GM12878 (cell line): ENCODE measurements around the gene LBR. TPM values are rescaled to one million over a fixed set of nuclear protein-coding genes. Genes with fewer than 3 reads are reported as not detected.
A peak's percentile ranks its signal among the peaks of the same experiment; 100 is the strongest.

Experiments
- ATAC-seq: fragments of 200-7000 bp; cut with Tn5 transposase; 3 replicates; pipeline ENCODE4 v1.9.1; 2020; ENCODE audit warnings: mild to moderate bottlenecking, moderate library complexity
- BruUV-seq: library from RNA; stranded (reverse); fragments of 400-500 nt; replicated peaks from 2 replicates; lab custom pipeline; 2021; lab: Mats Ljungman, UMichigan
- CTCF ChIA-PET: fragments of 300-600 bp; sonication (Branson Sonifier 250); formaldehyde crosslinking; extraction: SDS; loops from one replicate; lab custom pipeline; 2021; ENCODE audit warnings: inconsistent platforms; lab: Yijun Ruan, JAX
- POLR2A ChIA-PET: fragments of 350-600 bp; formaldehyde crosslinking; extraction: SDS; loops from one replicate; lab custom pipeline; 2021; ENCODE audit warnings: inconsistent platforms; lab: Charles Lee
- RAD21 ChIA-PET: fragments of 300-600 bp; sonication (Branson Sonifier 250); formaldehyde crosslinking; loops from one replicate; lab custom pipeline; 2023; ENCODE audit warnings: antibody characterized with exemption; ENCODE audit not compliant: unreplicated experiment; lab: Charles Lee
- SMC1A ChIA-PET: fragments of 300-600 bp; sonication (Branson Sonifier 250); formaldehyde crosslinking; loops from one replicate; lab custom pipeline; 2023; ENCODE audit not compliant: unreplicated experiment, uncharacterized antibody; lab: Charles Lee
- DNase-seq: peaks from one replicate; pipeline ENCODE4 v3.0.0-alpha.2; 2011; ENCODE audit warnings: low read depth, low spot score
- FAIRE-seq: peaks from 3 replicates; lab custom pipeline; 2011; peaks lifted over from hg19 to GRCh38; lab: Jason Lieb, UNC
- H2AFZ ChIP-seq: 2 replicates; pipeline ENCODE4 v1.6.0; 2011; ENCODE audit warnings: low read depth, low read length, control low read depth; ENCODE audit not compliant: control insufficient read depth
- H3K27ac ChIP-seq: 2 replicates; pipeline ENCODE4 v1.5.1; 2011; ENCODE audit warnings: control low read depth; ENCODE audit not compliant: control insufficient read depth, insufficient read depth
- H3K27me3 ChIP-seq, 2 experiments: replicated peaks in 1 of 2; 2 replicates each; pipeline versions ENCODE4 v1.6.0 to v1.6.1; 2011; ENCODE audit warnings: low read length in 1 of 2; ENCODE audit not compliant: control insufficient read depth in 2 of 2, insufficient read depth in 2 of 2
- H3K36me3 ChIP-seq, 2 experiments: 2 replicates each; pipeline ENCODE4 v1.5.1; 2011; ENCODE audit warnings: low read length in 1 of 2; ENCODE audit not compliant: control insufficient read depth in 2 of 2, insufficient read depth in 2 of 2
- H3K4me1 ChIP-seq: 2 replicates; pipeline ENCODE4 v1.6.1; 2011; ENCODE audit warnings: mild to moderate bottlenecking, low read length, moderate library complexity, mixed read lengths; ENCODE audit not compliant: control insufficient read depth, insufficient read depth
- H3K4me2 ChIP-seq: 2 replicates; pipeline ENCODE4 v1.6.0; 2011; ENCODE audit warnings: control low read depth; ENCODE audit not compliant: control insufficient read depth, insufficient read depth
- H3K4me3 ChIP-seq: fragments of 200-600 bp; sonication (generic); 2 replicates; pipeline ENCODE4 v1.5.1; 2016
- H3K79me2 ChIP-seq: 2 replicates; pipeline ENCODE4 v1.6.0; 2011; ENCODE audit warnings: low read length; ENCODE audit not compliant: control insufficient read depth, insufficient read depth
- H3K9ac ChIP-seq: 2 replicates; pipeline ENCODE4 v1.8.0; 2011; ENCODE audit warnings: low read length, control low read depth, mixed read lengths; ENCODE audit not compliant: control insufficient read depth, insufficient read depth
- H3K9me3 ChIP-seq: replicated peaks from 3 replicates; pipeline ENCODE4 v1.5.1; 2011; ENCODE audit warnings: mild to moderate bottlenecking, low read length; ENCODE audit not compliant: control insufficient read depth, insufficient read depth
- H4K20me1 ChIP-seq: 2 replicates; pipeline ENCODE4 v1.6.0; 2011; ENCODE audit not compliant: control insufficient read depth, insufficient read depth
- GATAD2B ChIP-seq: fragments of 450-650 bp; conservative IDR thresholded peaks from 2 replicates; pipeline ENCODE4 v1.6.1; 2017; ENCODE audit warnings: low read depth, mild to moderate bottlenecking, moderate library complexity
- IKZF2 ChIP-seq, 2 experiments: fragments of 450-650 bp; IDR thresholded peaks; 2 replicates each; pipeline ENCODE4 v1.6.1; 2017; ENCODE audit warnings: mild to moderate bottlenecking in 2 of 2, moderate library complexity in 2 of 2
- LARP7 ChIP-seq: fragments of 450-650 bp; IDR thresholded peaks from 2 replicates; pipeline ENCODE4 v1.6.1; 2017; ENCODE audit warnings: mild to moderate bottlenecking
- MEF2B ChIP-seq: fragments of 450-650 bp; IDR thresholded peaks from 2 replicates; pipeline ENCODE4 v1.6.1; 2018; ENCODE audit warnings: mild to moderate bottlenecking, moderate library complexity; ENCODE audit not compliant: partially characterized antibody, poor library complexity, severe bottlenecking
- MXI1 ChIP-seq: fragments of 150-350 bp; IDR thresholded peaks from 2 replicates; pipeline ENCODE4 v1.6.1; 2011; ENCODE audit warnings: low read depth, mild to moderate bottlenecking, inconsistent platforms, low read length, improper control_type of control experiment
- RB1 ChIP-seq: fragments of 450-650 bp; formaldehyde crosslinking; IDR thresholded peaks from 2 replicates; pipeline ENCODE4 v1.6.1; 2017; ENCODE audit warnings: mild to moderate bottlenecking, borderline replicate concordance
- RBBP5 ChIP-seq: fragments of 200-600 bp; sonication (generic); conservative IDR thresholded peaks from 2 replicates; pipeline ENCODE4 v1.6.1; 2016
- WRNIP1 ChIP-seq: IDR thresholded peaks from 2 replicates; pipeline ENCODE4 v1.6.1; 2011; ENCODE audit warnings: low read depth, low read length, improper control_type of control experiment, borderline replicate concordance
- ZSCAN29 ChIP-seq: fragments of 450-650 bp; IDR thresholded peaks from 2 replicates; pipeline ENCODE4 v1.6.1; 2017; ENCODE audit warnings: mild to moderate bottlenecking, moderate library complexity
- WGBS: methylation state at CpG from one replicate; pipeline ENCODE4 v1.1.6; 2016; ENCODE audit warnings: low lambda C conversion rate; ENCODE audit not compliant: insufficient replicate concordance, insufficient coverage; ENCODE audit errors: missing lambda C conversion rate; 5-methylcytosine and 5-hydroxymethylcytosine counted together
- in situ Hi-C: fragments of 300-500 bp; cut with MboI; formaldehyde crosslinking; loops from 9 replicates; pipeline ENCODE4 v1.14.3; 2018; ENCODE audit warnings: mixed read lengths
- intact Hi-C: fragments of 100-400 bp; cut with micrococcal nuclease; formaldehyde crosslinking; loops from one replicate; pipeline ENCODE4 v1.14.2; 2022; ENCODE audit not compliant: unreplicated experiment
- polyA plus RNA-seq, 11 experiments: library from polyadenylated mRNA; depleted of rRNA in 4 of 11; unstranded in 6 of 11; stranded (reverse) in 5 of 11; fragments of >200 nt; fragmentation: Nextera tagmentation in 4 of 11; fragmentation: Illumina TruSeq in 1 of 11; extraction: Ambion mirVana in 4 of 11; extraction: Trizol in 1 of 11; gene quantifications; 1 replicate in 1 of 11; 2 replicates in 10 of 11; pipeline versions ENCODE4 v1.2.1 to v1.2.3, GENCODE V29; 2011 to 2016; ENCODE audit warnings: inconsistent platforms in 2 of 11, missing spikeins in 2 of 11, low read depth in 1 of 11
- total RNA-seq, 4 experiments: library from RNA; depleted of rRNA in 3 of 4; stranded (reverse); fragments of >200 nt in 3 of 4; fragmentation: Illumina TruSeq in 1 of 4; extraction: Trizol in 1 of 4; gene quantifications; 2 replicates each; pipeline versions ENCODE4 v1.2.1 to v1.2.3, GENCODE V29; 2013 to 2021
- TF ChIP-seq, protein P1 (sequence below): fragments of 450-650 bp; IDR thresholded peaks from 2 replicates; pipeline ENCODE4 v1.6.1; 2018; ENCODE audit warnings: mild to moderate bottlenecking, low read depth, moderate library complexity; ENCODE audit not compliant: partially characterized antibody
- TF ChIP-seq, protein P2 (sequence below): fragments of 450-650 bp; formaldehyde crosslinking; IDR thresholded peaks from 2 replicates; pipeline ENCODE4 v1.4.0; 2022; ENCODE audit warnings: mild to moderate bottlenecking, moderate library complexity

LBR gene
- total and polyA plus RNA-seq, 10 of the 15 experiments (the other 5 are each of a cell fraction or from before 2014, with no cell fraction given) = 81.8 to 178 (median 114) TPM

DNA sequence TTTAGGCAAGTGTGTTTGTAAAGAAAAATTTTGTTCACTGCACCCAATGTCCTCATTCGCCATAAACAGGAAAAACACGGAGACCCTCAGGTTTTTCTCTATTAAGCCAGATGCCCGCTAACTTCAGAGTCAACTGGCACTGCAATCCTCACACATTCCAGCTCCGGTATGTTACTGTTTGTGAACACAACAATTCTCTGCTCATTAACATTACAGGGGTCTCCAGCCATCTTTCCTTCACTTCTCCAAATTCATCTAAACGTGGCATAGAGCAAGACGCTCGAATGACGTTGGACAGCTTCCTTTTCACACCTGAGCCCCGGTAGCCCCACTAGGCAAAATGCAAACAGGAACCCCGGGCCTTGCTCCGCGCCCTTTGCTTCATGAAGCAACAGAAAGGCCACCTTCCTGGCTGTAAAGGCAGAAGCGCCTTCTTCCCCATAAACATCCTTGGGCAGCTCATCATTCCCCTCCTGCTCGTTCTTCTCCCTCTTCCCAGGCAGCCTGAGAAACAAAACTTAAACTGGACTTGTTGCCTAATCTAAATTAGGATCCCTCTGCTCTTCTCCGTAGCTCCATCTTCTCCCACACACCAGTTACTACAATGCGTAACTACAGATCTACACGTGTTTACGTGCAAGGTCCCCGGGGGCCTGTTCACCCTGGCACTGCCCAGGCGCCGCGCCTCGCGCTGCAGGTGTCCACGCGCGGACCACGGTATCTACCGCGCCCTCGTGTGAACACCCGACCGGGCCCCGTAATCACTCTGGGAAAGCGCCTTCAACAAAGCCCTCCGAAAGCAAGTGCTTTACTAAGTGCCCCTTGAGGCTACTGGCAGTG is 1.2 kb downstream of the LBR start:
- in situ Hi-C loops (no loop called here), intact Hi-C loops (no loop called here)
- ChIA-PET POLR2A (interaction anchor here (1.3 to 4.0 kb wide), 4 partner anchors 14 to 42 kb away, joined by 3 to 31 read pairs (median 10); no protein-coding TSS in a partner anchor), RAD21 (interaction anchor here (0.6 to 2.8 kb wide), 7 partner anchors 14 to 353 kb away, joined by 3 to 22 read pairs (median 4); no protein-coding TSS in a partner anchor), CTCF (interaction anchor here (0.7 to 6.9 kb wide), 8 partner anchors 8 to 351 kb away, joined by 3 to 53 read pairs (median 4); partner anchors contain the start of gene SRP9), SMC1A (interaction anchor here (1.3 to 8.1 kb wide), 2 partner anchors 16 to 48 kb away, joined by 4 to 108 read pairs; no protein-coding TSS in a partner anchor)
- H3K4me2 ChIP-seq = peak overlapping the region; percentile 99
- FAIRE-seq = no peak
- peak overlapping the region; percentile 80 for H3K4me3 ChIP-seq
- peak overlapping the region; percentile 75 for H2AFZ ChIP-seq
- DNase-seq = no peak
- 7% methylated on average over 36 of the region's 36 CpGs for WGBS
- H3K9me3 ChIP-seq = no peaks in the 10 kb centered on the region; the same call in 2 of the 3 replicates
- H3K79me2 ChIP-seq = peaks cover 63% of the 10 kb centered on the region
- no TSS peak for BruUV-seq
- H3K9ac ChIP-seq = peak overlapping the region; percentile 98
- ATAC-seq = peak; percentile 31
- H3K36me3 ChIP-seq = peaks cover 1 to 10% of the 10 kb centered on the region in 2 experiments
- peaks cover 19% of the 10 kb centered on the region for H3K4me1 ChIP-seq
- no peaks in the 10 kb centered on the region for H3K27me3 ChIP-seq
- peaks cover 7% of the 10 kb centered on the region; the same call in 1 of the 2 replicates for H4K20me1 ChIP-seq
- peak overlapping the region; percentile 96 for H3K27ac ChIP-seq
- TF ChIP-seq, protein P1, sequence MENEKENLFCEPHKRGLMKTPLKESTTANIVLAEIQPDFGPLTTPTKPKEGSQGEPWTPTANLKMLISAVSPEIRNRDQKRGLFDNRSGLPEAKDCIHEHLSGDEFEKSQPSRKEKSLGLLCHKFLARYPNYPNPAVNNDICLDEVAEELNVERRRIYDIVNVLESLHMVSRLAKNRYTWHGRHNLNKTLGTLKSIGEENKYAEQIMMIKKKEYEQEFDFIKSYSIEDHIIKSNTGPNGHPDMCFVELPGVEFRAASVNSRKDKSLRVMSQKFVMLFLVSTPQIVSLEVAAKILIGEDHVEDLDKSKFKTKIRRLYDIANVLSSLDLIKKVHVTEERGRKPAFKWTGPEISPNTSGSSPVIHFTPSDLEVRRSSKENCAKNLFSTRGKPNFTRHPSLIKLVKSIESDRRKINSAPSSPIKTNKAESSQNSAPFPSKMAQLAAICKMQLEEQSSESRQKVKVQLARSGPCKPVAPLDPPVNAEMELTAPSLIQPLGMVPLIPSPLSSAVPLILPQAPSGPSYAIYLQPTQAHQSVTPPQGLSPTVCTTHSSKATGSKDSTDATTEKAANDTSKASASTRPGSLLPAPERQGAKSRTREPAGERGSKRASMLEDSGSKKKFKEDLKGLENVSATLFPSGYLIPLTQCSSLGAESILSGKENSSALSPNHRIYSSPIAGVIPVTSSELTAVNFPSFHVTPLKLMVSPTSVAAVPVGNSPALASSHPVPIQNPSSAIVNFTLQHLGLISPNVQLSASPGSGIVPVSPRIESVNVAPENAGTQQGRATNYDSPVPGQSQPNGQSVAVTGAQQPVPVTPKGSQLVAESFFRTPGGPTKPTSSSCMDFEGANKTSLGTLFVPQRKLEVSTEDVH = no peak
- TF ChIP-seq LARP7 = 0 out of 2 replicates have a peak, but pooled peaks have one; percentile 37
- peak; percentile 70 for TF ChIP-seq MEF2B
- TF ChIP-seq IKZF2 (IDR thresholded peaks at IDR 0.05) = 0 out of 4 replicates have a peak, but pooled peaks of 1 of the 2 experiments have one; percentile 9
- TF ChIP-seq WRNIP1 = peak; percentile 16; the same call in 1 of the 2 replicates
- TF ChIP-seq, protein P2, sequence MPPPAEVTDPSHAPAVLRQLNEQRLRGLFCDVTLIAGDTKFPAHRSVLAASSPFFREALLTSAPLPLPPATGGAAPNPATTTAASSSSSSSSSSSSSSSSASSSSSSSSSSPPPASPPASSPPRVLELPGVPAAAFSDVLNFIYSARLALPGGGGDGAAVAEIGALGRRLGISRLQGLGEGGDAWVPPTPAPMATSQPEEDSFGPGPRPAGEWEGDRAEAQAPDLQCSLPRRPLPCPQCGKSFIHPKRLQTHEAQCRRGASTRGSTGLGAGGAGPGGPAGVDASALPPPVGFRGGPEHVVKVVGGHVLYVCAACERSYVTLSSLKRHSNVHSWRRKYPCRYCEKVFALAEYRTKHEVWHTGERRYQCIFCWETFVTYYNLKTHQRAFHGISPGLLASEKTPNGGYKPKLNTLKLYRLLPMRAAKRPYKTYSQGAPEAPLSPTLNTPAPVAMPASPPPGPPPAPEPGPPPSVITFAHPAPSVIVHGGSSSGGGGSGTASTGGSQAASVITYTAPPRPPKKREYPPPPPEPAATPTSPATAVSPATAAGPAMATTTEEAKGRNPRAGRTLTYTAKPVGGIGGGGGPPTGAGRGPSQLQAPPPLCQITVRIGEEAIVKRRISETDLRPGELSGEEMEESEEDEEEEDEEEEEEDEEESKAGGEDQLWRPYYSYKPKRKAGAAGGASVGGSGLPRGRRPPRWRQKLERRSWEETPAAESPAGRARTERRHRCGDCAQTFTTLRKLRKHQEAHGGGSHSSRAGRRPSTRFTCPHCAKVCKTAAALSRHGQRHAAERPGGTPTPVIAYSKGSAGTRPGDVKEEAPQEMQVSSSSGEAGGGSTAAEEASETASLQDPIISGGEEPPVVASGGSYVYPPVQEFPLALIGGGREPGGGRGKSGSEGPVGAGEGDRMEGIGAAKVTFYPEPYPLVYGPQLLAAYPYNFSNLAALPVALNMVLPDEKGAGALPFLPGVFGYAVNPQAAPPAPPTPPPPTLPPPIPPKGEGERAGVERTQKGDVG (CRISPR knock-in tag) = no peak
- TF ChIP-seq MXI1 = peak; percentile 29
- TF ChIP-seq RBBP5 = no peak
- peak; percentile 37; the same call in 1 of the 2 replicates for TF ChIP-seq GATAD2B
- TF ChIP-seq ZSCAN29 = no peak
- no peak for TF ChIP-seq RB1
